NCI-H2227 (cell line): Measurements from ENCODE around the gene SHISA9.

Experiments used
- DNase-seq: peaks from one replicate; lab custom pipeline; 2025; ENCODE audit not compliant: unreplicated experiment; lab: John Stamatoyannopoulos, UW

The SHISA9 gene

DNA sequence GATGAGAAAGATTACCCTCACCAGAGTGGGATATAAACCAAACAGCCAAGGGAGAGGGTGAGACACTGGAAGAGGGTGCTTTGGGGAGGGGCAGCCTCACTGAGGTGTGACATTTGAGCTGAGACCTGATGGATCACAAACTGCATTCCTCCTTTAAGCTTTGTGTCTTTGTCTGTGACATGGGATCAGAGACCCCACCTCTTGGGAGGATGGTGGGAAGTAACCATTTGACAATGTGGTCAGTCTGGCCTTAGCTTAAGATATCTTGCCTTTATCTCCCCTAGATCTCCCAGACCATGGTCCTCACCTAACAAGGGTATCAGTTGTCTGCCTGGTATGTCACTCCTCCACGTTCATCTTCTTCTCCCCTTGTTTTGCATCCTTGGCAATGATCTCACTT is 163.4 kb downstream of the SHISA9 start:
- DNase-seq = no peak

DNA sequence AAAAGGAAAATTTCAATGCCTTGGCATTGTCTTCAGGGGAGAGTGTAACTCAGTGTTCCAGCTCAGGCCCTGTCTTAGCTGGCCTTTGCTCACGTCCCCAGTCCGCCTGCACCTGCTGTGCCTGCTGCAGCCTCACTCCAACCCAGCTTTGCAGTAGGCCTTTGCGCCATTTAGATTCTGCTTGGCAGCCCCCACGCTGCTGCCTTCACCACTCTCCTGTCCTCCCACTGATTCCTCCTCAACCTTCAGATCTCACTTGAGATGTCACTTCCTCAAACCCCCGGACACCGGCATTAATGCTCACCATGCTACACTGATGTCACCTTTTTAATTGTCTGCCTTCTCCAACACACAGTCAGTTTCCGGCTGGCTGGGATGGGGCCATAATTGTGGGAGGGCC is 166.2 kb downstream of the SHISA9 start:
- no peak for DNase-seq

DNA sequence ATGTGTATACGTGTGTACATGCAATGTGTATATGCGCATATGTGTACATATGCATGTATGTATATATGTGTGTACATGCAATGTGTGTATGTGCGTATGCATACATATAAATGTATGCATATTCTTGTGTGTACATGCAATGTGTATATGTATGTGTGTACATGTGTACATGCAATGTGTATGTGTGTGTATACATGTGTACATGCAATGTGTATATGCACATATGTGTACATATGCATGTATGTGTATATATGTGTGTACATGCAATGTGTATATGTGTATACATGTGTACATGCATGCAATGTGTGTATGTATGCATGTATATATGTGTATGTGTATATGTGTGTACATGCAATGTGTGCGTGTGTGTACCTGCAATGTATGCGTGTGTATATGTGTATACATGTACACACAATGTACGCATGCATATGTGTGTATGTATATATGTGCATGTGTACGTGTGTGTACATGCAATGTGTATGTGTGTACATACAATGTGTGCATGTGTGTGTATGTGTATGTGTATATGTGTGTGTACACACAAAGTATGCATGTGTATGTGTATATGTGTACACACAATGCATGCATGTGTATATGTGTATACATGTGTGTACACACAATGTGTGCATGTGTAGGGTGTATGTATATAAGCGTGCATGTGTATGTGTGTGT is 167.7 kb downstream of the SHISA9 start:
- no peak for DNase-seq

DNA sequence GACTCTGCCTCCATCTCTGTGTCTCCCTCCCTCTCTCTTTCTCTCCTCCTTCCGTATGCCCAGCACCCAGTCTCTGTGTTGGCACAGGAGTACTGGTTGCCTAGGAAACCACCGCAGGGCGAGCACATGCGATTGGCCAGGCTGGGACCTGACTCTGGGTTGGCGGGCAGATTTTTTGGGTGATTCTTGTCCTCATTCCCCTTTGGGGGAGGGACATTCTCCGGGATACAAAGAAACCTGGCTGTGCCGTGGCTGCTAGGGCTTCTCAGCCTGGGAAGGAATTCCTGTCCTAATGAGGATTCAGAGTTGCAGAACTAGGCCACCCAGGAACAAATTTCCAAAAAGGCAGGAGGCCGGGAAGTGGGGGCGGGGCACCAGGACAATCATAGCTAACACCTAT is 168.9 kb downstream of the SHISA9 start:
- no peak for DNase-seq

DNA sequence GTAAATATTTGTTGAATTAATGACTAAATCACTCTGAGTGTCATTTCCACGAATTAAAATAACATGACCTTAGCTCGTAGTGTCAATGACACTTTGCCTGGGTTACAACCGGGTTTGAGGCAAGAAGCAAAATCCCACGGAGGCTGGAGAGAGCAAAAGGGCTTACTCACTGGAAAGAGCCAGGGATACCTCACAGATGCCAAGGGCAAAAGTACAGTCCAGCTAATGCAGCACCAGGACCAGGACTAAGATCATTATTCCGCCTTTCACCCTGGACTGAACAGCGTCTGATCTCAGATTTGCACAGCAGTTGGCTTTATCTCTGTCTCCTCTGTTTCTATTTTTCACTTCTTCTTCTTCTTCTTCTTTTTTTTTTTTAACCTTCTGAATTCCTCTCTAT is 175.5 kb downstream of the SHISA9 start:
- DNase-seq = no peak

DNA sequence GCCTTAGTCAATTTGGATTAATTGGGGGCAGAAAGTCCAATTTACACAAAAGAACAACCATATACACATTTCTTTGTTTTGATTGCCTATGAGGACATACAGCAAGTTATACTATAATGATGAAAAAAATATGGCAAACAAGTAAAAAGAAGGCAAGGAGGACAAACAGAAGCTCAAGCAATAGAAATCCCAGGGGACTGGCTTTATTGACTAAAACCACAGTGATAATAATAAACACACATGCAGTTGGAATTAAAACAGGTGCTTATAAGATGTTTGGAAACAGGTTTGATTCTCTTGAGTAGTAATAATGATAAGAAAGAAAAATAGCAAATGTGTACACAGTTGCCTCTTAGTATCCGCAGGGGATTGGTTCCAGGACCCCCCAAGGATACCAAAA is 176.4 kb downstream of the SHISA9 start:
- DNase-seq = no peak

DNA sequence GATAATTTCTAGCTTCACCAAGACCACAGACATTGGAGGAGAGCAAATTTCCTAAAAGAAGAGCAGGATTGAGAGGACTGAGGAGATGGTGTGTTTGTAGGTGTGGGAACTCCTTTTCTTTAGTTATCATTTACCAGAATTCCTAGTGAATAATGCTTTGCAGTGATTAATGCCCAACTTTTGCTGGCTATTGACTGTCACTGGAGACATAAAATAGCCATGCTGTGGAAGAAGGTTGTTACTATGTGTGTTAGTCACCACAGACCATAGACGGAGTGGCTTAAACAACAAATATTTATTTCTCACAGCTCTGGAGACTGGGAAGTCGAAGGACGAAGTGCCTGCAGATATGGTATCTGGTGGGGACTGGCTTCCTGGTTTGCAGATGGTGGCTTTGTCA is 179.1 kb downstream of the SHISA9 start:
- no peak for DNase-seq

DNA sequence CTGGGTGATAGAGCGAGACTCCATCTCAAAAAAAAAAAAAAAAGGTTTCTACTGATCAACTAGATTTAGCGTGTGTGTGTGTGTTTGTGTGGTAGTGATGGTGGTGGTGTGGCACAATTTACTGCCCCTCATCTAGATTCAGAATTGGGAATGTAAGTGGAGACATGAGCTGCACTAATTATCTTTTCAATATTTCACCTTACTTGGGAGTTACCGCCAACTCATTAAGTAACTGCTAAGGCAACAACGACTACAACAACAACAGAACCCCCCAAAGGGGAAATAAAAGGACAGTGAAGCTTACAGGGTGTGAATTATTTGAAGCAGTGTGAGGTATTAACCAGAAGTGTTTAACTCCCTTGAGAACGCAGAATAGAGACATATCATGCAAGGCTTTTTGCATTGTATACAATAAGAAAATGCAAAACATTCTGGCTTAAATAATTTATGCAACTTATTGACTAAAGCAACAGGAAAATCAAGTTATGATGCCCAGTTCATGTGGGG is 180.5 kb downstream of the SHISA9 start:
- no peak for DNase-seq

DNA sequence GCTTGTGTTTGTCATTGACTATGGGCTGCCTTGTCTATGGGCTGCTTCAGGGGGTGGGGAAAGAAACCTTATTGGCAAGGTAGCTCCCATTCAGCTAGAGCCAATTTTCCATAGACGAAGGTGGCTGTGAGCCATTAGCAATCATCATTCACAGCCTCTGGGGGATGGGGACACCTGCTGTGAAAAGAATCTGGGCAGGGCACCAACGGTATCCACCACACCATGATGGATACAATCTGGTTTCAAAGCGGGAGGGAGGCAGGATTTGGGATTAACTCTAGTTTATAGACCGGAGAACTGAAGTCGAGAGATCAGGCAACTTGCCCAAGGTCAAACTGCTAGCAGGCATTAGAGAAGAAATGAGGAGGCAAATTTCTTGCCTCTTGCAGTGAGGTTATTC is 182.3 kb downstream of the SHISA9 start:
- no peak for DNase-seq

DNA sequence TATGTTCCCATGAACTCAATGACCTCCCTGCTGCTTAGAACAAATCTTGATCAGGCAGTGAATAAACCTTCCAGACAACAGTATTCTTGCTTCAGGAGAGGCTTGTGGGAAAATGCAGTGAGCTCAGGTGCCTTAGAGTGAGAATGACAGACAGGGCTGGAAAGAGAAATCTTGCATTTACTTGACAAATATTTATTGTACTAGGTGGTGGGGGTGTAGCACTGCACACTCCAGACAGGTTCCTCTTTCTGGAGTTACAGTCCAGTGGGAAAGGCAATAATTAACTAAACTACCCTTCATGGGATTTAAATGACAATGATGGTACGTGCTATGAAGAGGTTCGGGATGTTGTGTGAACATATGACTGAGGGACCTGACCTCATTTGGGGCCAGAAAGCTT is 182.9 kb downstream of the SHISA9 start:
- no peak for DNase-seq

DNA sequence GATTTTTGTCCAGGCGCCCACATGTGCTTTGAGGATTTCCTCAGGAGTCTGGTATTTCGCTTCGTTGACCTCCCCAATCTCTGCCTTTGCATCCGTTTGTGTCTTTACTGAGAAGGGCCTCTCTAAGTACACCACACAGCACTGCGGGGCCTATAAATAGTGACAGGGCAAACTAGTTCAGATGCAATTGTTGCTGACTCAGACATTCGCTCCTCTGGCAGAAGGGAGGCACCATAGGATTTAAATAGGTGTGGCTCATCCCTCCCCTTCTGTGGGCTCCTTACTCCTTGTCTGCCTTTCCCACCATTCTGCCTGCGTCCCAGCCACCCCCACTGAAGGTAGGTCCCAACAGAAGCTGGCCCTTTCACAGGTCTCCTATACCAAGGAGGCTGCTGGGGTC is 192.3 kb downstream of the SHISA9 start:
- DNase-seq = no peak

DNA sequence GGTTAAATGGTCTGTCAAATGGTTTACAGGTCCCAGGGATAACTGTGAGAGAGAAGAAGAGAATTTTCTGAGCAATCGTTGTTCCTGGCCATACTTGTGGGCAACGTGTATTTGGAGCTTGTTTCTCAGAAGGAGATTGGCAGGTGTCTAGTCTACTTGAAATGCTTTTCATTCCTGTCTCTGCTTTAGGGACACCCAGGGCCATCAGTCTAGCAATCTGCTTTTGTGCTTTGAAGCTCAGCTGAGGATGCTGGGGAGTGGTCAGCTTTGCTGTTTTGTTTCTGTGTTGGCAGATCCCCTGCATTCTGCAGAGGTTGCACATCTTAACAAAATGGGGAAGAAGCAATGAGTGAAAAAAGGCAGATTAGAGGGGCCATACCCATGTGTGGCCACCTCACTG is 193.7 kb downstream of the SHISA9 start:
- DNase-seq = no peak

DNA sequence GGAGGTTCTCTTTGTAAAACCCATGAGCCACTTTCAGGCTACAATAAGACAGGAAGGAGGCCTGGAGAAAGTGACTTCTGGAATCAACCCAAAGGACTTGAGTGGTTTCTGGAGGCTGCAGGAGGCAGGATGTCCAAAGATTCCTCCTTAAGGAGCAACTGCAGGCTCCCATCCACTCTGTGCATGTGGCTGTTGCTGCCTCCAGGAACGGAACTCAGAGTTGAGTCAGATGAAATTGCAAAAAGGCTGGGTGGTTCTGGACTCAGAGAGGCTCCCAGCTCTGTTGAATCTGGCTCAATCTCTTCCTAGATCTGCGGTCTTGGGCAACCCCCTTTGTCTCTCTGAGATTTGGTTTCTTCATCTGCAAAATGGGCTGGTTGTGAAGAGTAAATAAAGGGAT is 197.1 kb downstream of the SHISA9 start:
- DNase-seq = no peak

DNA sequence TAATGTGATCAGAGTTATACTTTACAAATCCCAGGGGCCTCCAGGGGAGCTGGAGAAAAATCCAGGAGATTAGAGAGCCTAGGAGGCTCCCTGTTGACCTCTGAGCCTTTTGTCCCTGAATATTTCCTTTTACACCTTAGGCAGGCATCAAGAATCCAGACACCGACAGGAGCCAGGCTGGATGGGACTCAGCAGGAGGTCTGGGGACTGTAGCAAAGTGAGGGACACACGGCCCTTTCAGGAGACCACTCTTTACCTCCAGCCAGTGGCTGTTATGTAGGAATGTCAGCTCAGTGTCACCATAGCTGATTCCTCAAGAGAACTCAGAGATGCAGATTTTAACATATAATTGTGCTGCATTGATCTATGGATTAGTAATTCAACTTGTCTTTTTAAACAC is 198.4 kb downstream of the SHISA9 start:
- DNase-seq = no peak

DNA sequence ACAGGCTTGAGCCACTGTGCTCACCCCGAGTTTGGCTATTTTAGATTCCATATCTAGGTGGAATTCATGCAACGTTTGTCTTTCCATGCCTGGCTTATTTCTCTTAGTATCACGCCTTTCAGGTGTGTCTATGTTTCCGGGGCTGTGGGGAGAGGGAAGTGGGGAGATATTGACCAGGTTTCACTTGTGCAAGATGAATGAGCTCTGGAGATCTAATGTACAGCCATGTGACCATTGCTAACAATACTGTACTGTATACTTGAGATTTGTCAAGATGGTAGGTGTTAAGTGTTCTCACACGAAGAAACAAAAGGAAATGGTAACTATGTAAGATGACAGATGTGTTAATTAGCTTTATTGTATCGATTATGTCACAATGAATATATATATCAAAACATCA is 199.6 kb downstream of the SHISA9 start:
- no peak for DNase-seq

DNA sequence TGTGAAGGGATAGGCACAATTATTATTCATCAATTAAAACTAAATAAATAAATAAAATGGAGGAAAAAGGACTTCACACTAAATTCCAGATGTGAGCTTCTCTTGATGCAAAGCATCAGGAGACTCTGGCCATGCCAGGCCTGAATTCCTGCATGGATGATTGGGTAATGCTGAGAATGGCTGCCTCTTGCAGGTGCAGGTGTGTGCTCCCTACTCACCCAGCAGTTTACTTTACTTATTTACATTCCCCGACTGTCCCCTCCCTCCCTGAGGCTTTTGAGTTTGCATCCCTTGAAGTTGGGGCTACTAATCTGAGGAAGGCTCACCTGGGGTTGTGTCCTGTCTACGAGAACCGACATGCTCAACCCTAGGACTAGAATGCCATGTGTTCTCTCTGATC is 200.4 kb downstream of the SHISA9 start:
- DNase-seq = no peak

DNA sequence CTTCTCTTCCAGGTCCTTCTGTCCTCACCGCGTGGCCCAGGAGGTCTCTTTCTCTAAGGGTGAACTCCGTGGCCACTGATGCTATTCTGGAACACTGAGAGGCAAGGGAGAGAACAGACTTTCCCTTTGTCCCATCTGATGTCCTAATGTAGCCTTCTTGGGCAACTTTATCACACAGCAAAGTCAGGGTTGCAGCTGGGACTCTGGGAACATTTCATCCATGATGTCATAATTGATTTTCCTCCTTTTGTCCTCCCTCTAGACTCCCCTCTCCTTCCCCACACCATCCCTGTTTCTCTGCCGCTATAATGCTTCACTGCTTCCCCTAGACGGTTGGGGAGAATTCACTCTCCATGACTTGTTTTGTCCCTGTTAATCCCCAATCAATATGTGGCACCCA is 201.0 kb downstream of the SHISA9 start:
- DNase-seq = no peak

DNA sequence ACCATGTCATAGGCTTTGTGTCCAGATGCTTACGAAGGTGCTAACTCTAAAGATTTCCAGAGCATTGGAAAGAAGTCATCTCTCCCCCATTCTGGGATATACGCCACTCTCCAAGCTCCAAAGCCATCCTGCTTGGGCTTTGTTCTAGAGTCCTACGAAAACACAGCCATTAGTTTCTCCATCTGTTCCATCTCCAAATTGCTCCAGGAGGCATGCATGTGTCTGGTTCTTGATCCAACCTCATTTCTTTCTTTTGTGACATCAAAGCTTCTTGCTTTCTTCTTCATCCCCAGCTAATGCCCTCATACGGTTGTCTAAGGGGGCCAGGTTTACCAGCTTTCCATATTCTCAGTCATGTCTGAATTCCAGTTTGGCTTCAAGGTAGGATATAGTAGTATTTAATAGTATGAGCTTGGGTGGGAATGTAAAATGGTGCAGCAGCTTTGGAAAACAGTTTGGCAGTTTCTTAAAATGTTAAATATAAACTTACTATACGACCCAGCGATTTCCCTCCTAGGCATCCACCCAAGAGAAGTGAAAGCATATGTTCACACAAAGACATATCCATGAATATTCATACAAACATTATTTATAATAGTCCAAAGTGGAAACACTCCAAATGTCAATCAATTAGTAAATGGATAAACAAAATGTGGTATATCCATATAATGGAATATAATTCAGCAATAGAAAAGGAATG is 202.6 kb downstream of the SHISA9 start:
- DNase-seq = no peak

DNA sequence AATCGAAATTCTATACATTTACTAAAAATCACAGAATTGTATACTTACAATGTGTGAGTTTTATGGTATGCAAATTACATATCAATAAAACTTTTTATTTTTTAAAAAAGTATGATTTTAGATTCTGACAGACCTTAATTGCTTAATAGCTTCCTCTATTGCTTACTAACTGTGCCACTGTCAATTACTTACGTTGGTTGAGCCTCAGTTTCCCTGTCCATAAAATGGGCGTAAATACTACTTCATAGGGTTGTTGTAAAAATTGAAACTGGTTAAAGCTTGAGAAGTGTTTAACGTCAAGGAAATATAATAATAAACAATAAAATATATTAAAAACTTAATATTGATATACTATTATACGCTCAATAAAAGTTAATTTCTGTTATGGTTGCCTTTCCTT is 203.4 kb downstream of the SHISA9 start:
- no peak for DNase-seq

DNA sequence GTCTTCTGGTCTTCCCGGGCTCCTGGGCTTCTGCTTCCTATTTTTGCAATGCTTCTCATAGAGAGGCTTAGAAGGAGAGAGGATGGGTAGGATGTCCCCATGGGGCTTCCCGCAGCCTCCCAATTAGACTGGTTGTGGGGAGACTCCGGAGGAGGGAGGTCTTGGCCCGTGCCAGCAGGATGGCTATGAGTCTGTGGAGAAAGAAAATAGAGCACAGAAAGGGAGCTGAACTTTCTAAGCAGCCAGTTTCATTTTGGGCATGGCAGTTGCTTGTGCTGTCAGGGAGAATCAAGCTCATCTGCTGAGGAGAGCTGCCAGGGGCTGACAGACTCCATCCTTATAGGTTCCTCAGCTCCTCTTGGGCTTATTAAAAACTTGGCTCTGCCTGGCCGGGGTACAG is 204.0 kb downstream of the SHISA9 start:
- no peak for DNase-seq

DNA sequence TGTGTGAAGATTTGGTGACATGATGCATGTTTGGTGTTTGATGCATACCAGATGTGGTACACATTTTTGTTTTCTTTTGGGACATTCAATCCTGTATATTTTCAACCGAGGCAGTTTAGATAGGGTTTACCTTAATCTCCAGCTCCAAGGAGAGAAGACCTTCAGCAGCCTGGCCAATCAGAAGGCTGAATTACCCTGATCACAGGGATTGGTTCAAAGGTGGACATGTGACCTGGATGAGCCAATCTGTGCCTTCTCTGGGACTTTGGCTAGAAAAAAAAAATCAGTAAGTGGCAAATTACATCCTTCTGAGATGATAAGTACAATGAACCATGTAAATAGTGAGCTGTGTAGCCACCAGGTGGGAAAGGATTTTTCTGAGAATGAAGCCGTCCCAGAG is 205.1 kb downstream of the SHISA9 start:
- no peak for DNase-seq

DNA sequence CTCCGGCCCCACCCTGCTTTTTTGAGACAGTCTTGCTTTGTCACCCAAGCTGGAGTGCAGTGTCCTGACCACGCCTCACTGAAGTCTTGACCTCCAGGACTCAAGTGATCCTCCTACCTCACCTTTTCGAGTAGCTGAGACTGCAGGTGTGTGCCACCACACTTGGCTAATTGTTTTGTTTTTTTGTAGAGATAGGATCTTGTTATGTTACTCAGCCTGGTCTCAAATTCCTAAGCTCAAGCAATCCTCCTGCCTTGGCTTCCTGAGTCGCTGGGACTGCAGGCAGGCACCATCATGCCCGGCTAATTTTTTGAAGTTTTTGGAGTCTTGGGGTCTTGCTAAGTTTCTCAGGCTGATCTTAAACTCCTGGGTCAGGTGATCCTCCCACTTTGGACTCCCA is 206.7 kb downstream of the SHISA9 start:
- DNase-seq = no peak

DNA sequence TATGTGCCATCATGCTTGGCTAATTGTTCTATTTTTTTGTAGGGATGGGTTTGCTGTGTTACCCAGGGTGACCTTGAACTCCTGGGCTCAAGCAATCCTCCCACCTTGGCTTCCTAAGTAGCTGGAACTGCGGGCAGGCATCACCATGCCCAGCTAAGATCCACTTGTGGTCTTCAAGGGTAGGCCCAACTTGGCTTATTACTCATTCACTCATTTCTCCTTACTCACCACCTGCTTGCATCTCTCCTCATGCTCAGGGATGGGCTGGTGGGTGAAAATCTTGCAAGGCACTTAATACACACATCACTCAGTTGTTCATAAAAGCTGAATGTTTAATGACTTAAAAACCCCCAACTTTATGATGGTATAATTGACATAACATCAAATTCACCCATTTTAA is 207.8 kb downstream of the SHISA9 start:
- DNase-seq = no peak
